HG02759 (cell line): ENCODE measurements around the gene SMCO1.
"Not testable (repeated sequence)": the region's sequence is repeated elsewhere in the genome, so short reads cannot be mapped to it uniquely, and the experiment has no call there.

Source experiments
- ATAC-seq: cut with Tn5 transposase; IDR thresholded peaks from one replicate; pipeline ENCODE4 v1.9.1; 2021; ENCODE audit warnings: mild to moderate bottlenecking, moderate library complexity; ENCODE audit not compliant: unreplicated experiment

The SMCO1 gene

GRCh38 chr3:196496183-196496582 lies 19.0 kb downstream of the SMCO1 start:
- no peak for ATAC-seq

DNA sequence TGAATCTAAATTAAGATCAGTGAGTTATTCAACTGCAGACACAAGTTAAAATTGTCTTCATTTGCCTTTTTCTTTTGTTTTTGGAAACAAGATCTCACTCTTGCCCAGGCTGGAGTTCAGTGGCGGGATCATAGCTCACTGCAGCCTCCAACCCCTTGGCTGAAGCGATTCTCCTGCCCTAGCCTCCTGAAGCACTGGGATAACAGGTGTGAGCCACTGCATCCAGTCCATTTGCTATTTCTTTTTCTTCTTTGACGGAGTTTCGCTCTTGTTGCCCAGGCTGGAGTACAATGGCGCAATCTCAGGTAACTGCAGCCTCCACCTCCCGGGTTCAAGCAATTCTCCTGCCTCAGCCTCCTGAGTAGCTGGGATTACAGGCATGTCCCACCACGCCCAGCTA lies 21.9 kb downstream of the SMCO1 start:
- ATAC-seq = no peak

- ATAC-seq = no peak
These were observed 23.1 kb downstream of the SMCO1 start for GRCh38 chr3:196492080-196492479.

GRCh38 chr3:196489747-196490146 lies 25.4 kb downstream of the SMCO1 start:
- no peak for ATAC-seq

DNA sequence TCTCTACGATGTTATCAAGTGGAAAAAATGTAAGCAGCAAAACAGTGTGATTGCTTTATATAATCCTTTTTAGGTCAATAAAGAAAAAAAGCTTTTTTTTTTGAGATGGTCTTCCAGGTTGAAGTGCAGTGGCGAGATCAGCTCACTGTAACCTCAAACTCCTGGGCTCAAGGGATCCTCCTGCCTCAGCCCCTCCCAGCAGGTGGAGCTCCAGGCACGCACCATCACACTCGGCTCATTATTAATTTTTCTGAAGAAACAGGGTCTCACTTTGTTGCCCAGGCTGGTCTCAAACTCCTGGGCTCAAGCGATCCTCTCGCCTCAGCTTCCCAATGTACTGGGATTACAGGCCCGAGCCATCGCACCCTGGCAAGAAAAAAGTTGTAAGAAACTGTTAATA lies 28.9 kb downstream of the SMCO1 start:
- ATAC-seq = no peak

- no peak for ATAC-seq
These were observed 37.5 kb downstream of the SMCO1 start for GRCh38 chr3:196477678-196478077.

DNA sequence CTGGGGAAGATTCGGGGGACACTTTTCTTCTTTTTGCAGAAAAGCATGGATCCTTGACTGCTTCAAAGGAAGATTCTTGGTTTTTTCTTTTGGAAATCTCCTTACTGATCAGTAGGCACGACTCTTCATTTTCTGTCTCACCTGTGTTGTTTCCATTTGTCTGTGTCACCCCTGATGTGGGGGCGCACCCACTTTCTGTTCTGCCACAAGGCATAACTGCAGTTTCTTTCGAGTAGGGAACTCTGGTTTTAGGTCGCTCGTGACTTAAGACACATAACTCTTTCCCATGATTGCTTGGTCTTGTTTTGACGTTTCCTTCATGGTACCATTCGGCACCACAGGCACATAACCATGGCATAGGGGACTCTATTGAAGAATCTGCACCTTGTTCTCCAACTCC lies 42.9 kb downstream of the SMCO1 start:
- ATAC-seq = no peak

DNA sequence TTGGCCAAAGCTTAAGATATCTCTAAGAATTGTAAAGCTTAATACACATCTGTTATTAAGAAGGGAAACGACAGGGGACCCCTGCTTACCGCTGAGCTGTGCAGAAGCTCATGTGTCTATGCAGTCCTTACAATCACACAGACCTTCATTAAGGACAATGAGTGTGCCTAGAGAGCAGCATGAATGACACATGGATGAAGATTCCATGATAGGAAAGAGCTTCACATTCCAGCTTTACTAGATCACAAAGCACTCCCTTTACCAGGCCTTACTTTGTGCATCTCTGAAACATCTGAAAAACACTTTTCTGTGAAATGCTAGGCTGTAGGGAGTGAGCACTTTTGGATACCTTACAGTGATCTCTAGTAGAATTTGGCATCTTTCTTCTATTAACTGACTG lies 43.6 kb downstream of the SMCO1 start:
- no peak for ATAC-seq

GRCh38 chr3:196470182-196470581 lies 45.0 kb downstream of the SMCO1 start:
- not testable (repeated sequence) for ATAC-seq

DNA sequence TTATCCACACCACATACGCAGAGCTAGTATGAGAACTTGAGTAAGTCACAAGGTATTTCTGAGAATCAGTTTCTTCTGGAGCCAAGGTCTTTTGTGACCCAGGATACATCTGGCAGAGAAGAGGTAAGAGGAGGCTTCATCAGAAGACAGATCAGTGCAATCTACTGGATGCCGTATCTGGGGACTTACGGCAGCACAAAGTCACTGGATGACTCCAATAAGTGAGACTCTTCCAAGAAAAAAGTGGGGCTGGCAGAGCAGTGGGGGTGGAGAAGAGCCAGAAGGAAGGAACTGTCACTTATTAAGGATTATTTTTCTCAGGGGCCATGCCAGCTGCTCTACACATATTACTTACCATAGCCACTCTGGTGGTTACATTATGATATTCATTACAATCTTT lies 51.3 kb downstream of the SMCO1 start:
- ATAC-seq = no peak

GRCh38 chr3:196463478-196463756 lies 51.7 kb downstream of the SMCO1 start:
- no peak for ATAC-seq

- ATAC-seq = not testable (repeated sequence)
These were observed 52.3 kb downstream of the SMCO1 start for GRCh38 chr3:196462680-196463477.

DNA sequence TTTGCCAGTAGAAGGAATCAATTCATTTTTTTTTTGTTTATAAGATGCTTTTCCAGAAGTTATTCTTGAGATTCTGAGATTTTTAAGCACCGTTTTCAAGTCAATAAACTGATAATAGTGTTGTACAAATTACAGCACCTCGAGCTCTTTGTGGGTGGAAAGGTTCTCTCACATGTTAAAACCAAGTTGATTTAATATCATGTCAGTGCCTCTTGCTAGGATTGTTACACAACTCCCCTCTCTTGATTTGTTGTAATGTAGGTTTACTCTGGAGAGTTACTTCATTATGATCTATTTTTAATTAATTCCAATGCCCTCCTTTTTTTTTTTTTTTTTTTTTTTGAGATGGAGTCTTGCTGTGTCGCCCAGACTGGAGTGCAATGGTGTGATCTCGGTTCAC lies 57.1 kb downstream of the SMCO1 start:
- no peak for ATAC-seq

- not testable (repeated sequence) for ATAC-seq
These were observed 57.7 kb downstream of the SMCO1 start for GRCh38 chr3:196457470-196457869.
